CD1c-positive myeloid dendritic cell (primary cell): ENCODE data around the gene UCHL3.

Experiments
- DNase-seq: peaks from one replicate; pipeline ENCODE4 v3.0.0-alpha.2; 2016; ENCODE audit errors: extremely low spot score

Gene UCHL3

GRCh38 chr13:75621147-75621546 is 71.6 kb downstream of the UCHL3 start:
- no peak for DNase-seq

DNA sequence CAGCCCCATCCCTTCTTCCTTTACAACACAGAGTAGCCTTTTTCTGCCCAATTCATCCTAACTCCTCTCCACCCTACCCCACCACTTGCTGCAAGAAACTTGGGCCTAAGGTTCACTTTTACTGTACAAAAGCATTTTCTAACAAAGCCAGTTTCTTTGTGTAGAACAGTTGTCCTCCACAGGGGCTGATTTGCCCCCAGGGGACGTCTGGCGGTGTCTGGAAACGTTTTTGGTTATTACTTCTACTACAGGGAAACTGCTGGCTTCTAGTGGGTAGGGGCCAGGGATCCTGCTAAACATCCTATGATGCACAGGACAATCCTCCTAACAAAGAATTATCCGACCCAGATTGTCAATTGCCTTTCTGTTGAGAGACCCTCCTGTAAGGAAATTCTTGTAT is 79.2 kb downstream of the UCHL3 start:
- no peak for DNase-seq

DNA sequence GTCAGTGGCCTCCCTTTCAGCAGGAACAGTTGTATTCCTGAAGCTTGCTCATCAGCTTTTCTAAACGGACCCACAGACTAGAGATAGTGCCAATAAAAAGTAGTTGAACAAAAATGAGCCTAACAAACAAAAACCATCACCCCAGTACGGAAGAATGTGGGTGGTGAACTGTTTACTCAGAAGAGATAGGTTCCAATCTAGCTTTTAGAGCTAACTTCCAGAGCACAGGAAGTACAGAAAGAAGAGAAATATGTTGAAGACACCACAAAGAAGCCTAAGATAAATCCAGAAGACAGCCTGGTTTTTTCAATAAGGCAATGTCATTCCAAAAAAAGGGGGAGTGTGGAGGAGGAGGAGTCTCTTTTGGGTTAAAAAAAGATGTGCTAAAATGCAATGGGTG is 83.7 kb downstream of the UCHL3 start:
- no peak for DNase-seq

GRCh38 chr13:75635101-75635827 is 85.7 kb downstream of the UCHL3 start:
- DNase-seq = no peak

GRCh38 chr13:75635828-75636435 is 86.3 kb downstream of the UCHL3 start, which contains the start of gene LMO7:
LMO7 (plus strand) TSS chr13:75636330; CDS start chr13:75636658, 328 bp downstream.
- peak; percentile 48 for DNase-seq

DNA sequence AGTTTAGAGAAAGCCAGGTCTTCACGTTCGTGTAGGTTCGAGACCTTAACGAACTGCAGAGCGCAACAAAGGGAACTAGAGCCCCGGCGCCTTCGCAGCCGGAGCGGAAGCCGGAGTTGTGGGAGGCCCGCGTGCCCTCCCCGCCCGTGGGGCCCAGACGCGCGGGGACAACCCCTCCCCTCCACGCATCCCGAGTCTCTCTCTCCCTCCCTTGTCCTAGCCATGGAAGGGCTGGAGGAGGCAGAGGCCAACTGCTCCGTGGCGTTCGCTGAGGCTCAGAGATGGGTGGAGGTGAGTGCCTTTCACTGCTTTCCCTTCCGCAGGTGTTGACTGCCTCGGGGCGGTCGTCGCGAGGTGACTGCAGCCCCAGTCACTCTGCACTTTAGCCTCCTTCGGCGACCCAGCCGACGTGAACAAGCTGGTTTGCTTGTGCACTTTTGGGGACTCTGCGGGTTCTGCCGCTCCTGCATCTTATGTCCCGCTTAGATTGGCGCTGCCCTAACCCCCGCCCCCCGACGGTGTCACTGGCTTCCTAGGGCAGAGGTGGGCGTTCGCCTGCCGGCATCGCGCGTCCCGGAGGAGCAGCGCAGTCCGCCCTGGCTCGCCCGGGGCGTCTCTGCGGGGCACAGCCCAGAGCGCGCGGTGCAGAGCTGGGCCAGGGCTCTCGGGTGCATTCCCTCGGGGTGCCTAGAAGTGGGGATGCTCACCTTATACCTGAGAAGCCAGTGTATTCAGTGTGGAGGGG is 87.0 kb downstream of the UCHL3 start:
- peak; percentile 63 for DNase-seq

DNA sequence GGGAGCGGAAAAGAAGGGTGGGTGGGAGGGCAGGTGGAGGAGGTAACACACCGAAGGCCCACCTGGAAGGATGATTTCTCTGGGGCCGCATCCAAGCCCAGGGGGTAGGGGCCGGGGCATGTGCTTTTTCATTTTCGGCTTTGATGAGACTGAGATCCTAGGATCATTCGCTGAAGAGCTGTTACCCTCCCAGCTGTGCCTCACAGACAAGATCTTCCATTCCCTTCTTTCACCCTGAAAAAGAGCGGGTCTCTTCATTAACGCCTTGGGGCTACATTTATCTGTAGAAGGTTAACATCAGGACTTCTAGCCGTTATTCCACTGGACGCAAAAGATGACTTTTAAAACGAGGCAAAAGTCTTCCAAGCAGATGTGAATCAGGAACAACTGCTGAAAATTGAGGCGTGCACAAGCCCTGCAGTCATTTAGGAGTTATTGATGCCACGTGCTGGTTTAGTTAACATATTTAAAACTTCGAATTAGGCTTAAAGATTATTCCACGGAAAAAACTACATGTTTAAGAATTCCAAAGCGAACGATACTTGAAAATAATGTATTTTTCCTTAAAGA is 87.7 kb downstream of the UCHL3 start:
- DNase-seq = no peak

- no peak for DNase-seq
Measured at GRCh38 chr13:75639454-75639853, 89.9 kb downstream of the UCHL3 start.

GRCh38 chr13:75641026-75641425 is 91.4 kb downstream of the UCHL3 start:
- no peak for DNase-seq

DNA sequence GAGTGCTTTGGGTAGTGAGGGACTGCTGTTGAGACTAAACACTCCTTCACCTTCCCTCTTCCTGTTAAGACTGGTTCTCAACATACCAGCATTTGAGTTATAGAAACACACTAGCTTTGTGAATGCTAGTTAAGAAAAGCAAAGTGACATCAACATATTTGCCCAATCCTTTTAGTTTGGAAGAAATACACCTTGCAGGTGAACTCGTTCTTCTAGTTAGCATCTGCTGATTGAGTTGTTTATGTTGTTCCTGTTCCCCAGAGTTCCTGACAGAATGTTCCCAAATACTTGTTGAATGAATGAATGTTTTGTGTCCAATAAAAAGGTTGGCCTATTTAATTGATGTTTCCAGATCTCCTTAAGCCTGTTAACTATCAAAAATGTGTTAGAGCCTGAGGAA is 93.6 kb downstream of the UCHL3 start:
- DNase-seq = no peak

DNA sequence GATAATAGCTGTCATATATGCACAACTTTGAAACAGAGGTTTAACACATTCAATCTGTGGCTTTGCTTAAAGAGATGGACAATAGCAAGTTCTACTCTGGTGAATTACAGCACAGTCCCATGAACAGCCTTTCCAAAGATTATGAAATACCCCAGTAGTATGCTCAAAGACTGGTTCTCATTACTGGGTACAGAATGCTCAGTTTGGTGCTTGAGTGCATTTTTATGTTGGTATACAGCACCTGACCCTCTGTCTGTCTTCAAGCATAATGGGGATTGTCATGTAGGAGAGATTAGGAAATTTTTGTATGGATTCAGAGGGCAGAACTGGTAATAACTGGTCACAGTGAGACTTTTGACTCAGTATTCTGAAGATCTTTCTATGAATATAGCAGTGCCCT is 94.1 kb downstream of the UCHL3 start:
- no peak for DNase-seq

- no peak for DNase-seq
Measured at GRCh38 chr13:75645141-75645540, 95.5 kb downstream of the UCHL3 start.

- DNase-seq = no peak
Measured at GRCh38 chr13:75647126-75647784, 97.7 kb downstream of the UCHL3 start.

GRCh38 chr13:75648446-75648845 is 98.9 kb downstream of the UCHL3 start:
- DNase-seq = no peak

GRCh38 chr13:75651013-75651412 is 101.4 kb downstream of the UCHL3 start:
- no peak for DNase-seq

- no peak for DNase-seq
Measured at GRCh38 chr13:75652726-75653125, 103.1 kb downstream of the UCHL3 start.
